Measurements from ENCODE around the gene SYNGR2.
A peak's percentile ranks its signal among the peaks of the same experiment; 100 is the strongest.

SYNGR2 gene

GRCh38 chr17:78176548-78177025, 8.2 kb downstream of the SYNGR2 start (continued):
- TF ChIP-seq, protein P1, sequence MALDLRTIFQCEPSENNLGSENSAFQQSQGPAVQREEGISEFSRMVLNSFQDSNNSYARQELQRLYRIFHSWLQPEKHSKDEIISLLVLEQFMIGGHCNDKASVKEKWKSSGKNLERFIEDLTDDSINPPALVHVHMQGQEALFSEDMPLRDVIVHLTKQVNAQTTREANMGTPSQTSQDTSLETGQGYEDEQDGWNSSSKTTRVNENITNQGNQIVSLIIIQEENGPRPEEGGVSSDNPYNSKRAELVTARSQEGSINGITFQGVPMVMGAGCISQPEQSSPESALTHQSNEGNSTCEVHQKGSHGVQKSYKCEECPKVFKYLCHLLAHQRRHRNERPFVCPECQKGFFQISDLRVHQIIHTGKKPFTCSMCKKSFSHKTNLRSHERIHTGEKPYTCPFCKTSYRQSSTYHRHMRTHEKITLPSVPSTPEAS (tag by site-specific recombination; IDR thresholded peaks at IDR 0.05): no peak
- TF ChIP-seq MEIS1 (CRISPR knock-in tag; IDR thresholded peaks at IDR 0.05; ENCODE audit: borderline replicate concordance) (no peak), RBAK (tag by site-specific recombination; IDR thresholded peaks at IDR 0.05) (no peak), GLIS1 (tag by site-specific recombination; IDR thresholded peaks at IDR 0.05) (peak; percentile 82), ZNF654 (tag by site-specific recombination; IDR thresholded peaks at IDR 0.05; ENCODE audit: low read depth) (peak; percentile 31), ZSCAN16 (tag by site-specific recombination; IDR thresholded peaks at IDR 0.05) (no peak), ZNF548 (tag by site-specific recombination; IDR thresholded peaks at IDR 0.05) (no peak), ZSCAN5A (tag by site-specific recombination; IDR thresholded peaks at IDR 0.05) (no peak), ZNF830 (tag by site-specific recombination; IDR thresholded peaks at IDR 0.05; ENCODE audit: low read depth) (no peak), ZNF138 (tag by site-specific recombination; IDR thresholded peaks at IDR 0.05; ENCODE audit: borderline replicate concordance) (no peak), ZNF223 (tag by site-specific recombination; IDR thresholded peaks at IDR 0.05) (peak; percentile 15; the same call in 1 of the 2 replicates), ZNF514 (tag by site-specific recombination; IDR thresholded peaks at IDR 0.05) (no peak), ZNF596 (tag by site-specific recombination; IDR thresholded peaks at IDR 0.05) (no peak), ZBTB7A (tag by site-specific recombination; IDR thresholded peaks at IDR 0.05; ENCODE audit: low read depth) (no peak), ZBTB49 (tag by site-specific recombination; IDR thresholded peaks at IDR 0.05; ENCODE audit: low read depth) (no peak), KLF1 (tag by site-specific recombination; IDR thresholded peaks at IDR 0.05) (peak; percentile 31; the same call in 1 of the 2 replicates), ZNF292 (tag by site-specific recombination; IDR thresholded peaks at IDR 0.05; ENCODE audit: borderline replicate concordance, low read depth) (no peak), ZNF350 (tag by site-specific recombination; IDR thresholded peaks at IDR 0.05) (no peak), ZNF558 (tag by site-specific recombination; IDR thresholded peaks at IDR 0.05) (no peak), ZNF707 (tag by site-specific recombination; IDR thresholded peaks at IDR 0.05) (no peak), SP7 (tag by site-specific recombination; IDR thresholded peaks at IDR 0.05) (0 out of 2 replicates have a peak, but pooled peaks have one; percentile 13)
- TF ChIP-seq, protein P2, sequence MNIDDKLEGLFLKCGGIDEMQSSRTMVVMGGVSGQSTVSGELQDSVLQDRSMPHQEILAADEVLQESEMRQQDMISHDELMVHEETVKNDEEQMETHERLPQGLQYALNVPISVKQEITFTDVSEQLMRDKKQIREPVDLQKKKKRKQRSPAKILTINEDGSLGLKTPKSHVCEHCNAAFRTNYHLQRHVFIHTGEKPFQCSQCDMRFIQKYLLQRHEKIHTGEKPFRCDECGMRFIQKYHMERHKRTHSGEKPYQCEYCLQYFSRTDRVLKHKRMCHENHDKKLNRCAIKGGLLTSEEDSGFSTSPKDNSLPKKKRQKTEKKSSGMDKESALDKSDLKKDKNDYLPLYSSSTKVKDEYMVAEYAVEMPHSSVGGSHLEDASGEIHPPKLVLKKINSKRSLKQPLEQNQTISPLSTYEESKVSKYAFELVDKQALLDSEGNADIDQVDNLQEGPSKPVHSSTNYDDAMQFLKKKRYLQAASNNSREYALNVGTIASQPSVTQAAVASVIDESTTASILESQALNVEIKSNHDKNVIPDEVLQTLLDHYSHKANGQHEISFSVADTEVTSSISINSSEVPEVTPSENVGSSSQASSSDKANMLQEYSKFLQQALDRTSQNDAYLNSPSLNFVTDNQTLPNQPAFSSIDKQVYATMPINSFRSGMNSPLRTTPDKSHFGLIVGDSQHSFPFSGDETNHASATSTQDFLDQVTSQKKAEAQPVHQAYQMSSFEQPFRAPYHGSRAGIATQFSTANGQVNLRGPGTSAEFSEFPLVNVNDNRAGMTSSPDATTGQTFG (tag by site-specific recombination; IDR thresholded peaks at IDR 0.05; ENCODE audit: borderline replicate concordance): no peak
- TF ChIP-seq, protein P3, sequence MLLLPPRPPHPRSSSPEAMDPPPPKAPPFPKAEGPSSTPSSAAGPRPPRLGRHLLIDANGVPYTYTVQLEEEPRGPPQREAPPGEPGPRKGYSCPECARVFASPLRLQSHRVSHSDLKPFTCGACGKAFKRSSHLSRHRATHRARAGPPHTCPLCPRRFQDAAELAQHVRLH (tag by site-specific recombination; IDR thresholded peaks at IDR 0.05): no peak
- TF ChIP-seq, protein P4, sequence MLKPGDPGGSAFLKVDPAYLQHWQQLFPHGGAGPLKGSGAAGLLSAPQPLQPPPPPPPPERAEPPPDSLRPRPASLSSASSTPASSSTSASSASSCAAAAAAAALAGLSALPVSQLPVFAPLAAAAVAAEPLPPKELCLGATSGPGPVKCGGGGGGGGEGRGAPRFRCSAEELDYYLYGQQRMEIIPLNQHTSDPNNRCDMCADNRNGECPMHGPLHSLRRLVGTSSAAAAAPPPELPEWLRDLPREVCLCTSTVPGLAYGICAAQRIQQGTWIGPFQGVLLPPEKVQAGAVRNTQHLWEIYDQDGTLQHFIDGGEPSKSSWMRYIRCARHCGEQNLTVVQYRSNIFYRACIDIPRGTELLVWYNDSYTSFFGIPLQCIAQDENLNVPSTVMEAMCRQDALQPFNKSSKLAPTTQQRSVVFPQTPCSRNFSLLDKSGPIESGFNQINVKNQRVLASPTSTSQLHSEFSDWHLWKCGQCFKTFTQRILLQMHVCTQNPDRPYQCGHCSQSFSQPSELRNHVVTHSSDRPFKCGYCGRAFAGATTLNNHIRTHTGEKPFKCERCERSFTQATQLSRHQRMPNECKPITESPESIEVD (tag by site-specific recombination; IDR thresholded peaks at IDR 0.05): no peak
- TF ChIP-seq, protein P5, sequence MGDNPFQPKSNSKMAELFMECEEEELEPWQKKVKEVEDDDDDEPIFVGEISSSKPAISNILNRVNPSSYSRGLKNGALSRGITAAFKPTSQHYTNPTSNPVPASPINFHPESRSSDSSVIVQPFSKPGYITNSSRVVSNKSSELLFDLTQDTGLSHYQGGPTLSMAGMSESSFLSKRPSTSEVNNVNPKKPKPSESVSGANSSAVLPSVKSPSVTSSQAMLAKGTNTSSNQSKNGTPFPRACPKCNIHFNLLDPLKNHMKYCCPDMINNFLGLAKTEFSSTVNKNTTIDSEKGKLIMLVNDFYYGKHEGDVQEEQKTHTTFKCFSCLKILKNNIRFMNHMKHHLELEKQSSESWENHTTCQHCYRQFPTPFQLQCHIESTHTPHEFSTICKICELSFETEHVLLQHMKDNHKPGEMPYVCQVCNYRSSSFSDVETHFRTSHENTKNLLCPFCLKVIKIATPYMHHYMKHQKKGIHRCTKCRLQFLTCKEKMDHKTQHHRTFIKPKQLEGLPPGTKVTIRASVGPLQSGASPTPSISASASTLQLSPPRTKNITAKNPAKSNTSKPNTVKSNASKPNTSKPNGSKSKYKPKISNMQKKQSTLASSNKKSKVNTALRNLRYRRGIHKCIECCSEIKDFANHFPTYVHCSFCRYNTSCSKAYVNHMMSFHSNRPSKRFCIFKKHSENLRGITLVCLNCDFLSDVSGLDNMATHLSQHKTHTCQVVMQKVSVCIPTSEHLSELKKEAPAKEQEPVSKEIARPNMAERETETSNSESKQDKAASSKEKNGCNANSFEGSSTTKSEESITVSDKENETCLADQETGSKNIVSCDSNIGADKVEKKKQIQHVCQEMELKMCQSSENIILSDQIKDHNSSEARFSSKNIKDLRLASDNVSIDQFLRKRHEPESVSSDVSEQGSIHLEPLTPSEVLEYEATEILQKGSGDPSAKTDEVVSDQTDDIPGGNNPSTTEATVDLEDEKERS (tag by site-specific recombination; IDR thresholded peaks at IDR 0.05): no peak
- TF ChIP-seq, protein P6, sequence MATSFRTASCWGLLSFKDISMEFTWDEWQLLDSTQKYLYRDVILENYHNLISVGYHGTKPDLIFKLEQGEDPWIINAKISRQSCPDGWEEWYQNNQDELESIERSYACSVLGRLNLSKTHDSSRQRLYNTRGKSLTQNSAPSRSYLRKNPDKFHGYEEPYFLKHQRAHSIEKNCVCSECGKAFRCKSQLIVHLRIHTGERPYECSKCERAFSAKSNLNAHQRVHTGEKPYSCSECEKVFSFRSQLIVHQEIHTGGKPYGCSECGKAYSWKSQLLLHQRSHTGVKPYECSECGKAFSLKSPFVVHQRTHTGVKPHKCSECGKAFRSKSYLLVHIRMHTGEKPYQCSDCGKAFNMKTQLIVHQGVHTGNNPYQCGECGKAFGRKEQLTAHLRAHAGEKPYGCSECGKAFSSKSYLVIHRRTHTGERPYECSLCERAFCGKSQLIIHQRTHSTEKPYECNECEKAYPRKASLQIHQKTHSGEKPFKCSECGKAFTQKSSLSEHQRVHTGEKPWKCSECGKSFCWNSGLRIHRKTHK (tag by site-specific recombination; IDR thresholded peaks at IDR 0.05): no peak

Measured in HEK293 (cell line).